MM.1S (cell line): ENCODE measurements around the gene LRRC4B.

Experiments
- DNase-seq: peaks from one replicate; pipeline ENCODE4 v3.0.0-alpha.2; 2015
- H2AFZ ChIP-seq: fragments of 300-600 bp; sonication (generic); 2 replicates; pipeline ENCODE4 v1.6.0; 2016; ENCODE audit warnings: antibody characterized with exemption, low read length
- H3F3A ChIP-seq: fragments of 300-600 bp; sonication (generic); 2 replicates; pipeline ENCODE4 v1.6.1; 2016; ENCODE audit warnings: mild to moderate bottlenecking, antibody characterized with exemption, low read length, moderate library complexity, mixed read lengths; ENCODE audit not compliant: insufficient read depth
- H3K27ac ChIP-seq: fragments of 300-600 bp; sonication (generic); 2 replicates; pipeline ENCODE4 v1.5.1; 2016; ENCODE audit warnings: mild to moderate bottlenecking, low read length
- H3K27me3 ChIP-seq: fragments of 300-600 bp; sonication (generic); replicated peaks from 2 replicates; pipeline ENCODE4 v1.6.0; 2016; ENCODE audit warnings: low read length; ENCODE audit not compliant: insufficient read depth
- H3K36me3 ChIP-seq: fragments of 300-600 bp; sonication (generic); replicated peaks from 2 replicates; pipeline ENCODE4 v1.6.1; 2016; ENCODE audit warnings: mild to moderate bottlenecking, low read length, mixed read lengths; ENCODE audit not compliant: insufficient read depth
- H3K4me1 ChIP-seq: fragments of 300-600 bp; sonication (generic); 2 replicates; pipeline ENCODE4 v1.6.1; 2016; ENCODE audit warnings: low read length, mixed read lengths
- H3K4me2 ChIP-seq: fragments of 300-600 bp; sonication (generic); 2 replicates; pipeline ENCODE4 v1.6.0; 2016; ENCODE audit warnings: low read depth, low read length
- H3K4me3 ChIP-seq: fragments of 300-600 bp; sonication (generic); 2 replicates; pipeline ENCODE4 v1.5.1; 2016; ENCODE audit warnings: low read length, mixed read lengths
- H3K79me2 ChIP-seq: fragments of 300-600 bp; sonication (generic); 2 replicates; pipeline ENCODE4 v1.6.1; 2016; ENCODE audit warnings: mixed run types, low read length, mixed read lengths
- H3K9ac ChIP-seq: fragments of 300-600 bp; sonication (generic); 2 replicates; pipeline ENCODE4 v1.6.1; 2016; ENCODE audit warnings: low read length, mixed read lengths
- H3K9me2 ChIP-seq: fragments of 300-600 bp; sonication (generic); replicated peaks from 2 replicates; pipeline ENCODE4 v1.6.1; 2016; ENCODE audit warnings: mild to moderate bottlenecking, low read length, mixed read lengths; ENCODE audit not compliant: insufficient read depth
- H3K9me3 ChIP-seq: fragments of 300-600 bp; sonication (generic); replicated peaks from 2 replicates; pipeline ENCODE4 v1.6.1; 2016; ENCODE audit warnings: mild to moderate bottlenecking, low read length, mixed read lengths; ENCODE audit not compliant: insufficient read depth
- H4K20me1 ChIP-seq: fragments of 300-600 bp; sonication (generic); 2 replicates; pipeline ENCODE4 v1.6.1; 2016; ENCODE audit warnings: mild to moderate bottlenecking, low read length, moderate library complexity, mixed read lengths; ENCODE audit not compliant: insufficient read depth
- EZH2 ChIP-seq: fragments of 300-600 bp; sonication (generic); optimal IDR thresholded peaks from 2 replicates; pipeline ENCODE3; 2017; ENCODE audit warnings: low read depth, mild to moderate bottlenecking, antibody characterized with exemption, low read length, mixed read lengths
- EZH2phosphoT487 ChIP-seq: fragments of 300-600 bp; sonication (generic); IDR thresholded peaks from 2 replicates; pipeline ENCODE4 v1.6.1; 2018; ENCODE audit warnings: antibody characterized with exemption, low read length
- TF ChIP-seq, protein P1 (sequence below): fragments of 300-600 bp; sonication (generic); IDR thresholded peaks from 2 replicates; pipeline ENCODE4 v1.5.1; 2016; ENCODE audit warnings: antibody characterized with exemption, low read length, mixed read lengths

LRRC4B gene

DNA sequence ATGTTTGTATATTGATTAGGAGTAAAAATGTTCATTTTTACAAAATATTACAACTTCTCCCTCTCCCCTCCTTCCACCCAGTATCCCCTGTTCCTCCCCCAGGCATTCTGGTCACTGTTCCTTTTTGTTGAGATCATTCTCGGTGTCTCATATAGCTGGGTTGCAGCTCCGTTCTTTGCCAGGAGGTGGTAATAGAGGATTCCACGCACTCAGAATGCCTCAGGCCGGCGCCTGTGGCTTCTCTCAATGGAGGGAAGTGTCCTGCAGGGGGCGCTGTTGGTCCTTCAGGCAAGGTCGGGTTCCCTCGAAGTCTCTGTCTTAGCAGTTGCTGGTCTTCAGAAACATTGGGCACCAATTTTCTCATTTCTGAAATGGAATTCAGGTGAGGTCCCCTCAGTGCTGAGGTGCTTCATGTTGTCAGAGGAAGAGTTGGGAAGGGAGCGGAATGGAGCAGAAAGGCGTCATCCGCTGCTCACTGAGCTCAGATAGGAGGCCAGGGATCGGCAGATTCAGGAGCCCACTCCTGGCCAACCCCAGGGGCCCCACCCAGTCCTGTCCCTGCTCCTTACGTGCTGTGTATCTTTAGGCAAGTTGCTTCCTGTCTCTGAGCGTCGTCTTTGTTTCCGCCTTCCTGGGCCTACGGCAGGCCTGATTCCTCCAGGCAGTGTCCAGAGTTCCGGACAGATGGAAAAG is 81.3 kb downstream of the LRRC4B start:
- no peaks in the 10 kb centered on the region for H3K27me3 ChIP-seq
- no peak overlapping the region for H3K4me3 ChIP-seq
- no peaks in the 10 kb centered on the region for H3F3A ChIP-seq
- H3K79me2 ChIP-seq: no peaks in the 10 kb centered on the region
- DNase-seq: peak; percentile 37
- no peak overlapping the region for H3K27ac ChIP-seq
- no peaks in the 10 kb centered on the region for H3K4me1 ChIP-seq
- H3K4me2 ChIP-seq: no peak overlapping the region
- H3K9ac ChIP-seq: no peak overlapping the region
- TF ChIP-seq, protein P1, sequence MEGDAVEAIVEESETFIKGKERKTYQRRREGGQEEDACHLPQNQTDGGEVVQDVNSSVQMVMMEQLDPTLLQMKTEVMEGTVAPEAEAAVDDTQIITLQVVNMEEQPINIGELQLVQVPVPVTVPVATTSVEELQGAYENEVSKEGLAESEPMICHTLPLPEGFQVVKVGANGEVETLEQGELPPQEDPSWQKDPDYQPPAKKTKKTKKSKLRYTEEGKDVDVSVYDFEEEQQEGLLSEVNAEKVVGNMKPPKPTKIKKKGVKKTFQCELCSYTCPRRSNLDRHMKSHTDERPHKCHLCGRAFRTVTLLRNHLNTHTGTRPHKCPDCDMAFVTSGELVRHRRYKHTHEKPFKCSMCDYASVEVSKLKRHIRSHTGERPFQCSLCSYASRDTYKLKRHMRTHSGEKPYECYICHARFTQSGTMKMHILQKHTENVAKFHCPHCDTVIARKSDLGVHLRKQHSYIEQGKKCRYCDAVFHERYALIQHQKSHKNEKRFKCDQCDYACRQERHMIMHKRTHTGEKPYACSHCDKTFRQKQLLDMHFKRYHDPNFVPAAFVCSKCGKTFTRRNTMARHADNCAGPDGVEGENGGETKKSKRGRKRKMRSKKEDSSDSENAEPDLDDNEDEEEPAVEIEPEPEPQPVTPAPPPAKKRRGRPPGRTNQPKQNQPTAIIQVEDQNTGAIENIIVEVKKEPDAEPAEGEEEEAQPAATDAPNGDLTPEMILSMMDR: peak; percentile 60
- no peak for TF ChIP-seq EZH2phosphoT487
- no peaks in the 10 kb centered on the region for H3K9me2 ChIP-seq
- H2AFZ ChIP-seq: no peak overlapping the region
- H4K20me1 ChIP-seq: no peaks in the 10 kb centered on the region
- H3K9me3 ChIP-seq: no peaks in the 10 kb centered on the region
- 0 out of 2 replicates have a peak, but pooled peaks cover 5% of the 10 kb centered on the region for H3K36me3 ChIP-seq

DNA sequence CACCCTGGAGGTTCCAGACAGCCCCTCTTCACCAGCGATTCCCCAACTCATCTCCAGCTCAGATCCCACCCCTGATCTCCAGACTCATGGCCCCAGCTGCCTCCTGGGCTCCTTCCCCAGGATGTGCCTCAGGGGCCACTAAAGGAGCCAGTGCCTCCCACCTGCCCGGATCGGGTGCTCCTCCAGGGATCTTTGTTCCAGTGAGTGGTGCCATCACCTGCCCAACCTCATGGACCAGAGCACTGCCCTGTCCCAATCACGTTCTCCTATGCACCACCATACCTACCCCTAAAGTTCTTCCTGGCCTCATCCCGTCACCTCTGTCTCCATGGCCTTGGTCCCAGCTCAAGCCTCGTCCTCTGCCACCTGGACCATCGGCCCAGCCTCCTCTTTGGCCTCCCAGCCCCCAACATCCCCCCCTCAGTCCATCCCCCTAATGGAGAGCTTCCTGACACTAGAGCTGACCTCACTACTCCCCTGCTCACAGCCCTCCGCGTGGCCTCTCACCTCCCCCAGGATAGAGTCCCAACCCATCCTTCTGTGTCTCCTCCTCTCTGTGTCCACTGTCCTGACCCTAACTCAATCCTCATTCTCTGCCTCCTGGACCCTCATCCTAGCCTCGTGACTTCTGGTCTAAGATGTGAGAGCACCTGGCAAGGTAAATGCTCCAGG is 82.8 kb downstream of the LRRC4B start:
- Histone ChIP-seq H3K4me2 (no peak overlapping the region), H3K36me3 (0 out of 2 replicates have a peak, but pooled peaks cover 5% of the 10 kb centered on the region), H4K20me1 (no peaks in the 10 kb centered on the region), H3K27me3 (no peaks in the 10 kb centered on the region), H3K4me3 (no peak overlapping the region), H3K9me2 (no peaks in the 10 kb centered on the region), H3K27ac (no peak overlapping the region), H3K9ac (no peak overlapping the region), H3F3A (no peaks in the 10 kb centered on the region), H3K9me3 (no peaks in the 10 kb centered on the region), H3K79me2 (no peaks in the 10 kb centered on the region), H3K4me1 (no peaks in the 10 kb centered on the region), H2AFZ (no peak overlapping the region)
- no peak for DNase-seq
- no peak for TF ChIP-seq EZH2
- TF ChIP-seq, protein P1: no peak
- no peak for TF ChIP-seq EZH2phosphoT487

DNA sequence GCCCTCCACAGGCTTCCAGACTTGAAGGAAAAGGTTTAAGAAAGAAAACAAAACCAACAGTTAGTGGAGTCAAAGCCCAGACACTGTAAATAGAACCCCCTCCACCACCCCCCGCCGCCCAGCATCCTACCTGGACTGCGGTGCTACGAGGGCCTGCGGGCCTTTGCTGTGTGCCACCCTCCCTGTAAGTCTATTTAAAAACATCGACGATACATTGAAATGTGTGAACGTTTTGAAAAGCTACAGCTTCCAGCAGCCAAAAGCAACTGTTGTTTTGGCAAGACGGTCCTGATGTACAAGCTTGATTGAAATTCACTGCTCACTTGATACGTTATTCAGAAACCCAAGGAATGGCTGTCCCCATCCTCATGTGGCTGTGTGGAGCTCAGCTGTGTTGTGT is 85.3 kb downstream of the LRRC4B start:
- H3K4me3 ChIP-seq: no peak overlapping the region
- H3K9ac ChIP-seq: no peak overlapping the region
- no peaks in the 10 kb centered on the region for H3K9me3 ChIP-seq
- H3K36me3 ChIP-seq: 0 out of 2 replicates have a peak, but pooled peaks cover 5% of the 10 kb centered on the region
- H3F3A ChIP-seq: no peaks in the 10 kb centered on the region
- DNase-seq: no peak
- H2AFZ ChIP-seq: no peak overlapping the region
- no peaks in the 10 kb centered on the region for H3K27me3 ChIP-seq
- no peak overlapping the region for H3K27ac ChIP-seq
- no peak overlapping the region for H3K4me2 ChIP-seq
- H3K9me2 ChIP-seq: no peaks in the 10 kb centered on the region
- no peaks in the 10 kb centered on the region for H3K4me1 ChIP-seq
- H3K79me2 ChIP-seq: peaks cover 17% of the 10 kb centered on the region
- H4K20me1 ChIP-seq: 0 out of 2 replicates have a peak, but pooled peaks cover 3% of the 10 kb centered on the region
- TF ChIP-seq EZH2phosphoT487: no peak
- TF ChIP-seq, protein P1: no peak
- TF ChIP-seq EZH2: no peak
